22Rv1 (cell line): ENCODE data around the gene TMEM229A.
A peak's percentile ranks its signal among the peaks of the same experiment; 100 is the strongest.
"Not testable (repeated sequence)": the region's sequence is repeated elsewhere in the genome, so short reads cannot be mapped to it uniquely, and the experiment has no call there.

Experiments
- H3K27ac ChIP-seq: fragments of 450-650 bp; 2 replicates; pipeline ENCODE4 v1.5.1; 2017
- ZFX ChIP-seq: fragments of 450-650 bp; IDR thresholded peaks from 2 replicates; pipeline ENCODE4 v1.6.1; 2017; ENCODE audit warnings: antibody characterized with exemption, borderline replicate concordance
- TF ChIP-seq, protein P1 (sequence below): fragments of 450-650 bp; IDR thresholded peaks from 2 replicates; pipeline ENCODE4 v1.5.1; 2017; ENCODE audit warnings: mild to moderate bottlenecking

The TMEM229A gene

DNA sequence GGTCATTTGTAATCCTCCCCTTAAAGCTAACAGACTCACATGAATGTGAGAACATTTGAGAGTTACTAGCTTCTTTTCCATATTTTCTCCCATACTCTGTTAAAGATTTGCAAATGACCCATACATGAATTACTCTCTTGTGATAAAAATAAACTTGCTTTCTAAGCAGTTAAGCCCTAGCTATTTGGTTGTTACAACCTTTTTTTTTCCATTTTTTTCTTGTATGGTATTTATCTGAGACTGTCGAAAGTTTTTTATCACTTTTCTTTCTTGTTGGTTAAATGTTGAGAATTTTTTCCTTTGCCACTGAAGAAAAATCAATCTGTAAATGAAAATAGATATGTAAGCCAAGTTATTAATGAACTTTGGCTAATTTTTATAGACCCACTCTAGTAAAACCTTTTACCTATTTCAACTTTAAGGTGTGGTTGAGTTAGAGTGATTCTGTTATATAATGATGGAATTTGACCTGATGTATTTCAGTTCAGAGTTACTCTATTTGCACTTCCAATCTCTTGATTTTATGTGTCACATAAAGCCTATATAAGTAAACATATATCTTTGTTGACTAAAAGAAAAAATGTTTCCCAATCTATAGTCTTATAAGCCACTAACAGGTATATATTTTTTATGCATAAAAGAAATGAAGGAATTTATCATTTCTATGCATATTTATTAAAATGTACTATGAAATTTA is 19.0 kb upstream of the TMEM229A start:
- TF ChIP-seq, protein P1, sequence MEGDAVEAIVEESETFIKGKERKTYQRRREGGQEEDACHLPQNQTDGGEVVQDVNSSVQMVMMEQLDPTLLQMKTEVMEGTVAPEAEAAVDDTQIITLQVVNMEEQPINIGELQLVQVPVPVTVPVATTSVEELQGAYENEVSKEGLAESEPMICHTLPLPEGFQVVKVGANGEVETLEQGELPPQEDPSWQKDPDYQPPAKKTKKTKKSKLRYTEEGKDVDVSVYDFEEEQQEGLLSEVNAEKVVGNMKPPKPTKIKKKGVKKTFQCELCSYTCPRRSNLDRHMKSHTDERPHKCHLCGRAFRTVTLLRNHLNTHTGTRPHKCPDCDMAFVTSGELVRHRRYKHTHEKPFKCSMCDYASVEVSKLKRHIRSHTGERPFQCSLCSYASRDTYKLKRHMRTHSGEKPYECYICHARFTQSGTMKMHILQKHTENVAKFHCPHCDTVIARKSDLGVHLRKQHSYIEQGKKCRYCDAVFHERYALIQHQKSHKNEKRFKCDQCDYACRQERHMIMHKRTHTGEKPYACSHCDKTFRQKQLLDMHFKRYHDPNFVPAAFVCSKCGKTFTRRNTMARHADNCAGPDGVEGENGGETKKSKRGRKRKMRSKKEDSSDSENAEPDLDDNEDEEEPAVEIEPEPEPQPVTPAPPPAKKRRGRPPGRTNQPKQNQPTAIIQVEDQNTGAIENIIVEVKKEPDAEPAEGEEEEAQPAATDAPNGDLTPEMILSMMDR = no peak
- no peak for TF ChIP-seq ZFX
- H3K27ac ChIP-seq = no peak overlapping the region

GRCh38 chr7:124042826-124043225 is 10.0 kb upstream of the TMEM229A start:
- TF ChIP-seq ZFX = no peak
- TF ChIP-seq, protein P1 = no peak
- no peak overlapping the region for H3K27ac ChIP-seq

DNA sequence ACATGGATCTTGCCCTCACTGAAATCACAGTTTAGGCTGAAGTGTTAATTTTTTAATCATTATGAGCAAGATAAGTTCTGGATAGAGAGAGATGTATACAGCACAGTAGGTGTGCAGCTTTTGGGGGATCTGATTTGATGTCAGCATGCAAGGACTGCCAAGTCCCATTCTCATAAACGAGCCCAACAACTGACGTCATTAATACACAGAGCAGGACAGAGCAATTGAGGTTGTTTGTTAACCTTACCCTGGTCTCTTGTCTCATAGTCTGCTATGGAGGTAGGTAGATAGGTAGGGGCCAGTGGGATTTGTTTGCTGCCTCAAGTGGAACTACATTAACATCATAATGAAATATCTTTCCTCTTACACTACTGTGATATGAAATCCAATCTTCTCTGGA is 8.6 kb upstream of the TMEM229A start:
- H3K27ac ChIP-seq = no peak overlapping the region
- TF ChIP-seq ZFX = no peak
- TF ChIP-seq, protein P1 = no peak

DNA sequence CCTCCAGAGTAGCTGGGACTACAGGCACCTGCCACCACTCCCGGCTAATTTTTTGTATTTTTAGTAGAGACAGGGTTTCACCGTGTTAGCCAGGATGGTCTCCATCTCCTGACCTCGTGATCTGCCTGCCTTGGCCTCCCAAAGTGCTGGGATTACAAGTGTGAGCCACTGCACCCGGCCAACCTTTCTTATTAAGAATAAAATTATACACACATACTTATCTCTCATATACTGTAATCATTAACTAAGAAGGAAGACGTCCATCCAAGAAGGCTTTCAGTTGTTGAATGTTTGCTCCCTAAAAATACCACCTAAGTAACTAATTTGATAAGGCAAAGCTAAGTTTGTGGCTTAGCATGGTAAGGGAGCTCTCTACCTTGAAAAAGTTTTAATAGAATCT is 5.0 kb upstream of the TMEM229A start:
- not testable (repeated sequence) for H3K27ac ChIP-seq

- no peak for TF ChIP-seq ZFX
- TF ChIP-seq, protein P1 = no peak
- H3K27ac ChIP-seq = no peak overlapping the region
Measured at GRCh38 chr7:124035706-124036105, 2.8 kb upstream of the TMEM229A start.

- peak overlapping the region; percentile 29; the same call in 1 of the 2 replicates for H3K27ac ChIP-seq
- no peak for TF ChIP-seq ZFX
- TF ChIP-seq, protein P1 = no peak
Measured at GRCh38 chr7:124034754-124035100, 1.9 kb upstream of the TMEM229A start.

DNA sequence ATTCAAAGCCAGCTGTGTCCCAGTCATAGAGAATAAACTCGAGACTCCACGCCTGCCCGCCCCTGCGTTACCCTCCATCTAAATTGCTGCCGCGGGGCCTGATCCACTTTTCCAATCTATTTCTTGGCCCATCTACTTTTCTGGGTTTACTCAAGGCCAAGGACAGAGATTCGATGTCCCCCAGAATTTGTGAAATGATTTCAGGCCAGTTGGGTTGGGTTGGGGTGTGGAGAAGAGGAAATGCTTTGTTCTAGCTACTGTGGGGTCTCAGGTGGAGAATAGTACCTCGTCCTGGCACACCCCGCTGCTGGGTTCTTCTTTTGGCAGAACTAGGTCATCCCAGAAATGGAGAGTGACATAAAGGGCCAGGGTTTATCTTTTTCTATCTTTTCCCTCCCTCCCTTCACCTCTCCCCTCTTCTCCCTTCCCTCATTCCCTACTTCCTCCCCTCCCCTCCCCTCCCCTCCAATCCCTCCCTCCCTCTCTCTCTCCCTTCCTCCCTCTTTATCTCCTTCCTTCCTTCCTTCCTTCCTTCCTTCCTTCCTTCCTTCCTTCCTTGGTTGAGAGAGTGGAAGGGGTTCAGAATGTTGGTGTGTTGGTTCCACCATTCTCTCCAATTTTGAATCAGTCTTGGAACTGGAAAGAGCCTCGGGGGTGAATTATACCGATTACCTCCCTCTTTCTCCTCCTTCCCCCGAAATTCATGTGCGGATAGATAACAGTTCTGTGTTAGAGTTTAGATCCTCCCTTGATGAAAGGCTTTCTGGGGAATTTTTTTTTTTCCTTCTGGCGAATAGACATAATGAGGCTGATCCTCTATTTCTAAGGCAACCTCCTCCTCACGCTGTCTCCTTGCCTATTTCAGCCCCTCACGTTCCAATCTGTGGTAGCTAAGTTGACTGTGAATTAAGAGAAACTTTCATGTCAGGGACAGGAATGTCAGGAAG is 1.2 kb upstream of the TMEM229A start:
- H3K27ac ChIP-seq = peak overlapping the region; percentile 29; the same call in 1 of the 2 replicates
- no peak for TF ChIP-seq ZFX
- TF ChIP-seq, protein P1 = no peak
